SK-N-MC (cell line): ENCODE results near the gene ESD.

Experiments
- EZH2 ChIP-seq: fragments of 200-600 bp; sonication (generic); IDR thresholded peaks from one replicate; pipeline ENCODE4 v1.6.1; 2017; ENCODE audit warnings: antibody characterized with exemption
- POLR2AphosphoS5 ChIP-seq: IDR thresholded peaks from 2 replicates; pipeline ENCODE4 v1.6.1; 2012; ENCODE audit warnings: mild to moderate bottlenecking, low read depth, low read length, borderline replicate concordance

DNA sequence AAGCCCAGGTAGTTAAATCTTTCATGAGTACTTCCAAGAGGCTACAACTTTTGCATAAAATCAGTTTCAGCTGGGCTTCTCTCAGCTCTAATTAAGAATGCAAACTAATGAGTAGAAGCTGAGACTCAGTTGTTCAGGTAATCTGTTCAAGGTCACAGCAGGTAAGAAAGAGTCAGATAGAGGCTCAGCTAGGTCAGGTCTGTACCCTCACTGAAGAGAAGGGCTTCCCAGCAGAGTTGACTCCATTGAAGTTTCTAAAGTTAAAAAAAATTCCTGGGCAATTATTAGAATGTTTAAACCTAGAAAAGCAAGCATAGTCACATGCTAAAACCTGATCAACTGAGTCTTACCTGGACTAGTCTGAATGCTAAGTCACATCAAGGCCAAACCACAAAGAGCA, 42.1 kb downstream of the ESD start:
- TF ChIP-seq POLR2AphosphoS5 (no peak), EZH2 (no peak)
